Dermis blood vessel endothelial cell (primary cell): ENCODE measurements around the gene CYSRT1. TPM values are rescaled to one million over a fixed set of nuclear protein-coding genes. Genes with fewer than 3 reads are reported as not detected.

ENCODE experiments used
- DNase-seq: peaks from one replicate; pipeline ENCODE4 v3.0.0; 2010
- total RNA-seq: library from RNA; depleted of rRNA; stranded (reverse); fragments of >200 nt; gene quantifications from 2 replicates; pipeline ENCODE4 v1.2.3, GENCODE V29; 2014

The CYSRT1 gene
- total RNA-seq, 1 donor from 2014 or later = 0.17 TPM

GRCh38 chr9:137190315-137190856 is 34.6 kb upstream of the CYSRT1 start:
- no peak for DNase-seq

GRCh38 chr9:137191245-137191644 is 33.7 kb upstream of the CYSRT1 start:
- DNase-seq = no peak

GRCh38 chr9:137191691-137192447 is 33.1 kb upstream of the CYSRT1 start:
- DNase-seq = no peak

GRCh38 chr9:137192448-137192780 is 32.6 kb upstream of the CYSRT1 start:
- DNase-seq = no peak

- DNase-seq = no peak
These were observed 32.1 kb upstream of the CYSRT1 start for GRCh38 chr9:137192859-137193258.

- no peak for DNase-seq
These were observed 31.2 kb upstream of the CYSRT1 start for GRCh38 chr9:137193771-137194170.

- no peak for DNase-seq
These were observed 30.6 kb upstream of the CYSRT1 start for GRCh38 chr9:137194388-137194787.

- no peak for DNase-seq
These were observed 30.1 kb upstream of the CYSRT1 start for GRCh38 chr9:137194909-137195308.

GRCh38 chr9:137195525-137196220 is 29.3 kb upstream of the CYSRT1 start:
- no peak for DNase-seq

- no peak for DNase-seq
These were observed 26.7 kb upstream of the CYSRT1 start for GRCh38 chr9:137198051-137198901.

GRCh38 chr9:137198902-137199283 is 26.1 kb upstream of the CYSRT1 start:
- DNase-seq = no peak

GRCh38 chr9:137199411-137200121 is 25.4 kb upstream of the CYSRT1 start:
- DNase-seq = no peak

GRCh38 chr9:137200311-137201204 is 24.4 kb upstream of the CYSRT1 start, which contains the start of gene TPRN:
TPRN (minus strand) TSS chr9:137200741; CDS start chr9:137200711, 30 bp downstream.
- peak; percentile 99 for DNase-seq

GRCh38 chr9:137201205-137201868 is 23.6 kb upstream of the CYSRT1 start:
- no peak for DNase-seq

GRCh38 chr9:137202966-137203365 is 22.0 kb upstream of the CYSRT1 start:
- no peak for DNase-seq

- no peak for DNase-seq
These were observed 20.2 kb upstream of the CYSRT1 start for GRCh38 chr9:137204731-137205125.

- peak; percentile 91 for DNase-seq
These were observed 19.6 kb upstream of the CYSRT1 start, which contains the start of the genes NDOR1 and TMEM203 for GRCh38 chr9:137205126-137206069. NDOR1 (plus strand) TSS chr9:137205700; CDS start chr9:137205778, 78 bp downstream. TMEM203 (minus strand) TSS chr9:137205648; CDS start chr9:137205414, 234 bp downstream.

GRCh38 chr9:137206602-137207001 is 18.4 kb upstream of the CYSRT1 start:
- DNase-seq = no peak

- no peak for DNase-seq
These were observed 13.4 kb upstream of the CYSRT1 start for GRCh38 chr9:137211532-137211931.
